Measurements from ENCODE around the gene RAB6B.

The RAB6B gene

GRCh38 chr3:133874761-133875438, 20.8 kb downstream of the RAB6B start:
- TF ChIP-seq, protein P1, sequence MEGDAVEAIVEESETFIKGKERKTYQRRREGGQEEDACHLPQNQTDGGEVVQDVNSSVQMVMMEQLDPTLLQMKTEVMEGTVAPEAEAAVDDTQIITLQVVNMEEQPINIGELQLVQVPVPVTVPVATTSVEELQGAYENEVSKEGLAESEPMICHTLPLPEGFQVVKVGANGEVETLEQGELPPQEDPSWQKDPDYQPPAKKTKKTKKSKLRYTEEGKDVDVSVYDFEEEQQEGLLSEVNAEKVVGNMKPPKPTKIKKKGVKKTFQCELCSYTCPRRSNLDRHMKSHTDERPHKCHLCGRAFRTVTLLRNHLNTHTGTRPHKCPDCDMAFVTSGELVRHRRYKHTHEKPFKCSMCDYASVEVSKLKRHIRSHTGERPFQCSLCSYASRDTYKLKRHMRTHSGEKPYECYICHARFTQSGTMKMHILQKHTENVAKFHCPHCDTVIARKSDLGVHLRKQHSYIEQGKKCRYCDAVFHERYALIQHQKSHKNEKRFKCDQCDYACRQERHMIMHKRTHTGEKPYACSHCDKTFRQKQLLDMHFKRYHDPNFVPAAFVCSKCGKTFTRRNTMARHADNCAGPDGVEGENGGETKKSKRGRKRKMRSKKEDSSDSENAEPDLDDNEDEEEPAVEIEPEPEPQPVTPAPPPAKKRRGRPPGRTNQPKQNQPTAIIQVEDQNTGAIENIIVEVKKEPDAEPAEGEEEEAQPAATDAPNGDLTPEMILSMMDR (IDR thresholded peaks at IDR 0.05; ENCODE audit: control extremely low read depth, extremely low read depth, low read depth, missing control alignments): no peak
- POLR2A ChIA-PET: no interaction called here
- CTCF ChIA-PET: interaction anchor here (1.7 kb wide), 1 partner anchor 55 kb away, joined by 5 read pairs; no protein-coding TSS in a partner anchor

DNA sequence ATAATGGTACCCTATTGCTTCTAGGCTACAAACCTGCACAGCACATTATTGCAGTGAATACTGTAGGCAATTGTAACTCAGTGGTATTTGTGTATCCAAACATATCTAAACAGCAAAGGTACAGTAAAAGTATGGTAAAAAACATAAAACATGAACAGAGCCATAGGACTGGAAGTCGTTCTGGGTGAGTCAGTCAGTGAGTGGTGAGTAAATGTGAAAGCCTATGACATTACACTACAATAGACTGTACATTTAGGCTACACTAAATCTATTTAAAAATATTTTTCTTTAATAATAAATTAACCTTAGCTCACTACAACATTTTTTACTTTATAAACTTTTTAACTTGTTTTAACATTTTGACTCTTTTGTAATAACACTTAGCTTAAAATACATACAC, 21.3 kb downstream of the RAB6B start:
- POLR2A ChIA-PET: no interaction called here
- CTCF ChIA-PET: interaction anchor here (1.7 kb wide), 1 partner anchor 56 kb away, joined by 5 read pairs; no protein-coding TSS in a partner anchor
- DNase-seq (ENCODE audit: extremely low spot score): no peak
- TF ChIP-seq, protein P1 (IDR thresholded peaks at IDR 0.05; ENCODE audit: control extremely low read depth, extremely low read depth, low read depth, missing control alignments): no peak

More at GRCh38 chr3:133874761-133875438, 20.8 kb downstream of the RAB6B start:
- DNase-seq (ENCODE audit: extremely low spot score): no peak

GRCh38 chr3:133872781-133873180, 22.9 kb downstream of the RAB6B start:
- DNase-seq (ENCODE audit: extremely low spot score): no peak
- TF ChIP-seq, protein P1 (IDR thresholded peaks at IDR 0.05; ENCODE audit: control extremely low read depth, extremely low read depth, low read depth, missing control alignments): no peak
- POLR2A ChIA-PET: no interaction called here

DNA sequence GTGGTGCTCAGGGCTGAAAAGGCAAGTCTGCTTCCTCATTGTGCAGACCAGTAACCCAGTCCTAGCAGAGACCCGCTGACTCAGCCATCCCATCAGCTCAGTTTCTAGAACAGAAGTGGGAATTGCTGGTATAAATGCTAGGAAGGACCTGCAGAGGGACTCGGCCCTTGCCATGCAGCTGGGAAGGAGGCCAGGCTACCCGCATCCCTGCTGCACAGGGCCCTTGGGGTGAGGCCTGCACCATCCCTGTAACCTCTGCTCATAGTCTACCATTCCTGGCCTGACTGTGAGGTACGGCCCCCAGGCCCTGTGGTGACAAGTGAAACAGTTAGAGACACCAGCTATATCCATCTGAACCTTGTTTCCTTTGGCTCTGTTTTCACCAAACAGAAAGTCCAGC, 23.5 kb downstream of the RAB6B start:
- ChIA-PET POLR2A (no interaction called here), CTCF (interaction anchor here (1.0 to 1.3 kb wide), 2 partner anchors 16 to 127 kb away, joined by 3 read pairs; no protein-coding TSS in a partner anchor)

More at GRCh38 chr3:133872781-133873180, 22.9 kb downstream of the RAB6B start:
- CTCF ChIA-PET: no interaction called here

GRCh38 chr3:133871368-133872090, 24.2 kb downstream of the RAB6B start:
- DNase-seq (ENCODE audit: extremely low spot score): no peak
- CTCF ChIA-PET: interaction anchor here (1.0 to 1.3 kb wide), 2 partner anchors 17 to 126 kb away, joined by 3 read pairs; no protein-coding TSS in a partner anchor
- POLR2A ChIA-PET: no interaction called here

More for the DNA sequence above, 23.5 kb downstream of the RAB6B start:
- no peak for DNase-seq (ENCODE audit: extremely low spot score)
- TF ChIP-seq, protein P1 (IDR thresholded peaks at IDR 0.05; ENCODE audit: control extremely low read depth, extremely low read depth, low read depth, missing control alignments): no peak

GRCh38 chr3:133870822-133871221, 24.9 kb downstream of the RAB6B start:
- DNase-seq (ENCODE audit: extremely low spot score): no peak
- TF ChIP-seq, protein P1 (IDR thresholded peaks at IDR 0.05; ENCODE audit: control extremely low read depth, extremely low read depth, low read depth, missing control alignments): no peak
- ChIA-PET POLR2A (no interaction called here), CTCF (interaction anchor here (0.9 kb wide), 1 partner anchor 9 kb away, joined by 4 read pairs; no protein-coding TSS in a partner anchor)

More at GRCh38 chr3:133871368-133872090, 24.2 kb downstream of the RAB6B start:
- TF ChIP-seq, protein P1 (IDR thresholded peaks at IDR 0.05; ENCODE audit: control extremely low read depth, extremely low read depth, low read depth, missing control alignments): no peak
